NK-92 (cell line): ENCODE measurements around the gene TNFSF9.
"Not testable (repeated sequence)": the region's sequence is repeated elsewhere in the genome, so short reads cannot be mapped to it uniquely, and the experiment has no call there.

ENCODE experiments used
- DNase-seq: peaks from one replicate; lab custom pipeline; 2025; ENCODE audit not compliant: unreplicated experiment; lab: John Stamatoyannopoulos, UW

The TNFSF9 gene

GRCh38 chr19:6568816-6569215 lies 38.0 kb downstream of the TNFSF9 start:
- DNase-seq, result no peak

- no peak for DNase-seq
Observed at GRCh38 chr19:6570764-6571163, 39.9 kb downstream of the TNFSF9 start.

GRCh38 chr19:6571167-6571566 lies 40.3 kb downstream of the TNFSF9 start:
- no peak for DNase-seq

- DNase-seq, result no peak
Observed at GRCh38 chr19:6572217-6572616, 41.4 kb downstream of the TNFSF9 start.

GRCh38 chr19:6573350-6573749 lies 42.5 kb downstream of the TNFSF9 start:
- no peak for DNase-seq

- no peak for DNase-seq
Observed at GRCh38 chr19:6576869-6577475, 46.1 kb downstream of the TNFSF9 start.

- DNase-seq, result no peak
Observed at GRCh38 chr19:6577476-6578125, 46.8 kb downstream of the TNFSF9 start.

- no peak for DNase-seq
Observed at GRCh38 chr19:6579450-6580178, 48.8 kb downstream of the TNFSF9 start.

GRCh38 chr19:6580313-6580712 lies 49.5 kb downstream of the TNFSF9 start:
- DNase-seq, result no peak

- DNase-seq, result not testable (repeated sequence)
Observed at GRCh38 chr19:6582515-6583484, 52.0 kb downstream of the TNFSF9 start.
